ENCODE results near the gene MKRN2OS. TPM values are rescaled to one million over a fixed set of nuclear protein-coding genes. Genes with fewer than 3 reads are reported as not detected.
"Not testable (repeated sequence)": the region's sequence is repeated elsewhere in the genome, so short reads cannot be mapped to it uniquely, and the experiment has no call there.

Gene MKRN2OS
- total RNA-seq, 1 donor from 2014 or later: not detected

- no peak for DNase-seq (ENCODE audit: low read depth)
These were observed 17.2 kb upstream of the MKRN2OS start for GRCh38 chr3:12562451-12562850.

GRCh38 chr3:12561397-12561796 lies 16.1 kb upstream of the MKRN2OS start:
- no peak for DNase-seq (ENCODE audit: low read depth)

- DNase-seq (ENCODE audit: low read depth): peak; percentile 23
These were observed 15.3 kb upstream of the MKRN2OS start for GRCh38 chr3:12560505-12561190.

DNA sequence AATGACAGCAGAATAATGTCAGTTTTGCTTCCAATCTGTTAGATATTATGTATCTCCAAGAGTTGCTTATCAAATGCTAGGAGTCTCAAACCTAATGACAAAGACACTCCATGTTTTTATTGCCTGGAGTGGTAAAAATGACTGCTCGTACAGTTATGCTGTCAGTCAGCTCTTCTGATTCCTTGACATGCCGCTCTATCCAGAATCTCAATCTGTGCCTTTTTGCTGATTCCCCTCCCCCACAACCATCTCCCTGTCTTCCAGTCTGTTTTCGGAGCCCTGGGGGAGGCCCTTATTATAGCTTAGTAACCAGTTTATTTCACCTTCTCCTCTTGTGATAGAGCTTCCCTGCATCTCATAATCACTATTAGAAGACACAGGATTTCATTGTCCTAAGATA lies 14.2 kb upstream of the MKRN2OS start:
- DNase-seq (ENCODE audit: low read depth): no peak

DNA sequence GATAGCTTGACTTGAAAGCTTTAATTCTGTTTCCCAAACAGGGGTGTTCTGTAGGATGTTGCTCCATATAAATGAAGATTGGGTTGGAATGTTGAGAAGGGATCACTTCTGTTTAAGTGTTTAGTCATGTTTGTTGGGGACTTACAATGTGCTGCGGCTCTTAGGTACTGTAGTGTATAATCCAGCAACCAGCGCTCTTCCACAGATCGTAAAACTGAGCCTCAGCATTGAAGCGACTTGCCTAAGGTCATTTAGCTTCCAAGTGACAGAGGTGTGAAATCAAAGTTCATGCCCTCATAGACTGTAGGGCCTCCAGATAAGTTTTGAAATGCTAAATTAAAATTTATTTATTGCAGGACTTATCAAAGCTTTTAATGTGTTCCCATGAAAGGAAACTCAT lies 13.4 kb upstream of the MKRN2OS start:
- DNase-seq (ENCODE audit: low read depth): no peak

GRCh38 chr3:12557473-12558100 lies 12.3 kb upstream of the MKRN2OS start:
- peak; percentile 34 for DNase-seq (ENCODE audit: low read depth)

GRCh38 chr3:12556690-12557472 lies 11.6 kb upstream of the MKRN2OS start, which contains the start of gene MKRN2:
TSS of gene MKRN2 (plus strand) at chr3:12557087. CDS start at chr3:12557151, 64 bp downstream.
- peak; percentile 92 for DNase-seq (ENCODE audit: low read depth)

GRCh38 chr3:12556314-12556689 lies 11.0 kb upstream of the MKRN2OS start:
- DNase-seq (ENCODE audit: low read depth): no peak

DNA sequence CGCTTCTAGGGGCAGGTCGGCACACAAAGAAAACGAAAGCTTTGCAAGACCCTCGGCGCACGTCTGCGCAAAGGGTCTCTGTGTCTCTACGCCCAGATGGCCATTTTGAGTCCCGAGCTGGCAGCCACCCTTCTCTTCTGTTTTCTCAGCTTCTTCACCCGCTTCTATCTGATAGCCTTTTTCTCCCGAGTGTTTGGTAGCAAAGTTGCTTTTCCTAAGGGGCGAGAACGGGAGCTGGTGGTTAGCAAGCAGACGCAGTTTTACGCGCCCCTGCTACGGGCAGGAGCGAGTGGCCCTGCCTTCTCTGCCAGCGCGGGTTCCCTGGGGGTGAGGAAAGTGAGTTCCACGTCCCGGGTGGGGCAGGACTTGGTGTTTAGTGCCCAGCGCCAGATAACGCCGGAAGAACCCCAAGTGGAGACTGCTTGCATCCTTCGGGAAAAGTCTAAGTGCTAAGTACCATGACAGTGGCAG lies 8.7 kb upstream of the MKRN2OS start:
- peak; percentile 66 for DNase-seq (ENCODE audit: low read depth)

DNA sequence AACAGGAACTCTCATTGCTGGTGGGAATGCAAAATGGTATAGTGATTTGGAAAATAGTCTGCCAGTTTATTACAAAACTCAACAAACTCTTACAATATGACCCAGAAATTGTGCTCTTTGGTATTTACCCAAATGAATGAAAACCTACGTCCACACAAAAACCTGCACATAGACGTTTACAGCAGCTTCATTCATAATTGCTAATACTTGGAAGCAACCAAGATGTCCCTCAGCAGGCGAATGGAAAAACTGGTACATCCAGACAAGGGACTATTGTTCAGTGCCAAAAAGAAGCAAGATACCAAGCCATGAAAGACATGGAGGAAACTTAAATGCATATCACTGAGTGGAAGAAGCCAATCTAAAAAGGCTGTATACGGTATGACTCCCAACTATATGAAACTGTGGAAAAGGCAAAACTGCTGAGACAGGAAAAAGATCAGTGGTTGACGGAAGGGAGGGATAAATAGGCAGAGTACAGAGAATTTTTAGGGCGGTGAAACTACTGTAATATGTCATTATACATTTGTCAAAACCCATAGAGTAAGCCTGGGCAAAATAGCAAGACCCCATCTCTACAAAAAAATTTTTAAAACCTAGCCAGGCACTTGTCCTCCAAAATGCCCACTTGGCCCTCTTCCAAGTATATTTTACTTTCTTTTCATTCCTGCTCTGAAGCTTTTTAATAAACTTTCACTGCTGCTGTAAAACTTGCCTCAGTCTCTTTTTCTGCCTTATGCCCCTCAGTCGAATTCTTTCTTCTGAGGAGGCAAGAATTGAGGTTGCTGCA lies 4.9 kb upstream of the MKRN2OS start:
- DNase-seq (ENCODE audit: low read depth): no peak

DNA sequence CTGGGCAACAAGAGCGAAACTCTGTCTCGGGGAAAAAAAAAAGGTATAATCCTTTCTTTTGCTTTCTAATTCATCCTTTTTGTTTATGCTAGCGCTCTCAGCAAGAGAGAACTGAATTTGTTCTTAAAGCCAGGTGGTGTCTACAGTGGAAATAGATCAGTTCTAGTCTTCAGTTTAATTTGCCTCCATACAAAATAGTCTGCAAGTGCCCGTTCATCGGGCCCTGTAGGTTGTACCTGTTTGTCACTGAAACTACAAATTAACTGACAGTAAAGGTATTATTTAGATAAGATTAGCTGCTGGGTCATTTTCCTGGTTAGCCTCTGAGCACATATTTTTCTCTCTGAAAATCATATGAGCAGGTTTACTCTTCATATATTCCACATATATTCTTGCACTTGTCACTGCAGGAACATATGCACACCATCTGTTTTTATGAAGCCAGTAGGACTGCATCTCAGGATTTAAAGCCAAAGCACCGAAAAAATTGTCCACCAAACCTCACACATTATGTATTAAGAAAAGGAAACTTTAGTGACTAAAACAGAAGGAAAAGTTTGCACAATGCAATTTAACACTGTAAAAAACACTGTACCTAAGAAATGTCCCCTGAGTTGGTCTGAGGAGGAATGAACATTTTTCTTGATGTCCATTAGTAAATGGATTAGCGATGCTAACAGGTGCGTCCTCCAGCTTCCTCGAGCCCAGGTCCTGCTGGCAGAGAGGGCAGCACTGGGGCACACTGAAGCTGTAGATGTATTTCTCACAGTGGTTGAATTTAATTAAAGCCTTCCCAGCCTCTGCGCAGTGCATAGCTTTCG lies 437 bp downstream of the MKRN2OS start:
- no peak for DNase-seq (ENCODE audit: low read depth)

GRCh38 chr3:12543497-12543896 lies 1.8 kb downstream of the MKRN2OS start:
- not testable (repeated sequence) for DNase-seq (ENCODE audit: low read depth)

- DNase-seq (ENCODE audit: low read depth): no peak
These were observed 3.7 kb downstream of the MKRN2OS start for GRCh38 chr3:12541625-12542024.

GRCh38 chr3:12536423-12536822 lies 8.9 kb downstream of the MKRN2OS start:
- no peak for DNase-seq (ENCODE audit: low read depth)

- no peak for DNase-seq (ENCODE audit: low read depth)
These were observed 13.1 kb downstream of the MKRN2OS start for GRCh38 chr3:12532182-12532581.

DNA sequence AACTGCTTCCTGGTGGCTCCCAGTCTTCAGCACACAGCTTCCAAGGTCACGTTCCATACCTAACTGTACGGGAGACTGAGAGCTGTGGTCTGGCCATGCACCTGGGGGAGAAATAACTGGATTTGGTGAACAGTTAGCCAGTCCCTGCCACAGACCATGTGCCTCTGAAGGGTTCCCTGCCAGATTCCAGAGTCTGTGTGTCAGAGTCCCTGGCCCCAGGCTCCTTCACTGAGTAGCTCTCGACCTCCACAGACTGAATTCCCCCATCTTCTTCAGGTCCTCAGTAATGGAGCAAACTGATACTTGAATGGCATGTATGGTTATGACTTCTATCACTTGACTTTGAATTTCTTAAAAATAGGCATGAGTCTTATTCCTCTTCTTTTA lies 17.5 kb downstream of the MKRN2OS start:
- DNase-seq (ENCODE audit: low read depth): no peak

GRCh38 chr3:12522721-12523120 lies 22.6 kb downstream of the MKRN2OS start:
- peak; percentile 35 for DNase-seq (ENCODE audit: low read depth)

DNA sequence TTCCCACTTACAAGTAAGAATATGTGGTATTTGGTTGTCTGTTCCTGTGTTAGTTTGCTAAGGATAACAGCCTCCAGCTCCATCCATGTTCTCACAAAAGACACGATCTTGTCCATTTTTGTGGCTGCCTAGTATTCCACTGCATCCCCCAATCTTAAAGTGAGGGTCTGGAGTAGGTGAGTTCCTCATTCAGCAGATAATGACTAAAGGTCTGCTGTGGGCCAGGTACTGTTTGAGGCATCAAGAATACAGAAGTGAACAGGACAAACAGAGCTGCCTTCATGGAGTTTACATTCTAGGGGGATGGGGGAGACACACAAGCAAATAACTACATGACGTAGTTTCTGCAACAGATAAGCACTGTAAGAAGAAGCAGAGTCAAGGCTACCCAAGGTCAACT lies 24.3 kb downstream of the MKRN2OS start:
- DNase-seq (ENCODE audit: low read depth): no peak

GRCh38 chr3:12518261-12519028 lies 26.9 kb downstream of the MKRN2OS start:
- no peak for DNase-seq (ENCODE audit: low read depth)

DNA sequence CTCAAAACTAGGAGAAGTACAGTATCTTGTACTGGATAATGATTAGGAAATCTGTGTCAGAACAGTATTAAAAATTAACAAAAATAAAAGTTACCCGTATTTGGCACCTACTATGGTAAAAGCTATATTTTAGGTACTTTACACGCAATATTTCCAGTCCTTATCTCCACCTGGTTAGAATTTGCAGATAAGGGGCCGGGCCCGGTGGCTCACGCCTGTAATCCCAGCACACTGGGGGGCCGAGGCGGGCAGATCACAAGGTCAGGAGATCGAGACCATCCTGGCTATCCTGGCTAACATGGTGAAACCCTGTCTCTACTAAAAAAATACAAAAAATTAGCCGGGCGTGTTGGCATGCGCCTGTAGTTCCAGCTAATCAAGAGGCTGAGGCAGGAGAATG lies 28.4 kb downstream of the MKRN2OS start:
- DNase-seq (ENCODE audit: low read depth): no peak
